Tibial nerve (tissue), 4 donors: Measurements from ENCODE around the gene RELA. TPM values are rescaled to one million over a fixed set of nuclear protein-coding genes. Genes with fewer than 3 reads are reported as not detected.

Source experiments
- DNase-seq, 2 donors: peaks; one replicate each; pipeline ENCODE4 v3.0.0-alpha.2; 2019; ENCODE audit warnings: low spot score in 2 of 2
- H3K27ac ChIP-seq, 4 donors: fragments of 200-600 bp; sonication (generic) in 3 of 4; one replicate each; pipeline ENCODE4 v1.5.1; 2017 to 2019; ENCODE audit warnings: mild to moderate bottlenecking in 1 of 4
- H3K27me3 ChIP-seq, 2 donors: fragments of 200-600 bp; sonication (generic) in 1 of 2; one replicate each; pipeline versions ENCODE4 v1.5.1 to v1.6.0; 2017 to 2019
- H3K36me3 ChIP-seq, 3 donors: fragments of 200-600 bp; sonication (generic); one replicate each; pipeline ENCODE4 v1.5.1; 2018 to 2019
- H3K4me1 ChIP-seq, 4 donors: fragments of 200-600 bp; sonication (generic) in 3 of 4; one replicate each; pipeline ENCODE4 v1.5.1; 2017 to 2019
- H3K4me3 ChIP-seq, 4 donors: fragments of 200-600 bp; sonication (generic) in 3 of 4; one replicate each; pipeline ENCODE4 v1.5.1; 2017 to 2019; ENCODE audit warnings: mild to moderate bottlenecking in 1 of 4, moderate library complexity in 1 of 4
- H3K9me3 ChIP-seq, 4 donors: fragments of 200-600 bp; sonication (generic) in 3 of 4; one replicate each; pipeline ENCODE4 v1.5.1; 2017 to 2019
- CTCF ChIP-seq, 5 experiments: fragments of 200-600 bp in 3 of 5; fragments of 450-650 bp in 2 of 5; sonication (generic) in 3 of 5; IDR thresholded peaks; one replicate each; pipeline ENCODE4 v1.5.1; 2016 to 2019; ENCODE audit warnings: antibody characterized with exemption in 5 of 5, mild to moderate bottlenecking in 3 of 5, moderate library complexity in 2 of 5
- EP300 ChIP-seq, 2 donors: sonication (generic); formaldehyde crosslinking; IDR thresholded peaks; one replicate each; pipeline ENCODE4 v1.6.1; 2017; ENCODE audit warnings: antibody characterized with exemption in 2 of 2, mild to moderate bottlenecking in 1 of 2
- POLR2A ChIP-seq, 2 donors: fragments of 450-650 bp; IDR thresholded peaks; one replicate each; pipeline ENCODE4 v1.6.1; 2017; ENCODE audit warnings: antibody characterized with exemption in 2 of 2, mild to moderate bottlenecking in 2 of 2, moderate library complexity in 2 of 2
- WGBS, 2 donors: methylation state at CpG; one replicate each; pipeline ENCODE4 v1.1.5; 2018; 5-methylcytosine and 5-hydroxymethylcytosine counted together
- total RNA-seq, 4 donors: library from RNA; depleted of rRNA; stranded (reverse); fragments of >200 nt; gene quantifications; one replicate each; pipeline ENCODE4 v1.1.0, GENCODE V29; 2016

The RELA gene
- total RNA-seq, 4 donors from 2014 or later: 44.6 to 70.8 (median 51.7) TPM

GRCh38 chr11:65613091-65613928 lies 49.4 kb downstream of the RELA start:
- Histone ChIP-seq H3K9me3 (no peaks in the 10 kb centered on the region), H3K4me1 (peaks cover 0 to 75% (median 56%) of the 10 kb centered on the region in 4 donors), H3K27ac (peak overlapping the region; percentile 79 to 98 (median 96)), H3K27me3 (no peaks in the 10 kb centered on the region), H3K36me3 (peaks cover 0 to 42% (median 6%) of the 10 kb centered on the region in 3 donors), H3K4me3 (peak overlapping the region; percentile 64 to 97 (median 90))
- WGBS, 2 donors: 4 to 10% methylated on average over 15 to 27 of the region's 43 CpGs
- DNase-seq: no peak
- TF ChIP-seq CTCF (IDR thresholded peaks at IDR 0.05): no peak
- TF ChIP-seq EP300 (IDR thresholded peaks at IDR 0.05): no peak
- TF ChIP-seq POLR2A (IDR thresholded peaks at IDR 0.05): no peak

- peaks cover 0 to 75% (median 61%) of the 10 kb centered on the region in 4 donors for H3K4me1 ChIP-seq
- no peaks in the 10 kb centered on the region for H3K9me3 ChIP-seq
- peak overlapping the region; percentile 64 to 97 (median 90) for H3K4me3 ChIP-seq
- DNase-seq: no peak
- WGBS, 2 donors: 19 to 44% methylated on average over 3 to 4 of the region's 7 CpGs
- peaks cover 0 to 41% (median 0%) of the 10 kb centered on the region in 3 donors for H3K36me3 ChIP-seq
- TF ChIP-seq EP300 (IDR thresholded peaks at IDR 0.05) (no peak), POLR2A (IDR thresholded peaks at IDR 0.05) (no peak), CTCF (IDR thresholded peaks at IDR 0.05) (no peak)
- no peaks in the 10 kb centered on the region for H3K27me3 ChIP-seq
- H3K27ac ChIP-seq: peak overlapping the region; percentile 79 to 98 (median 96)
Measured at GRCh38 chr11:65612691-65613090, 50.0 kb downstream of the RELA start.

- Histone ChIP-seq H3K4me1 (peaks cover 0 to 75% (median 64%) of the 10 kb centered on the region in 4 donors), H3K36me3 (peaks cover 0 to 41% (median 0%) of the 10 kb centered on the region in 3 donors), H3K4me3 (peak overlapping the region; percentile 64 to 97 (median 90)), H3K27ac (peak overlapping the region; percentile 79 to 98 (median 96)), H3K27me3 (no peaks in the 10 kb centered on the region), H3K9me3 (no peaks in the 10 kb centered on the region)
- WGBS, 2 donors: 25 to 30% methylated on average over 12 of the region's 12 CpGs
- no peak for TF ChIP-seq CTCF (IDR thresholded peaks at IDR 0.05)
- TF ChIP-seq POLR2A (IDR thresholded peaks at IDR 0.05): no peak
- TF ChIP-seq EP300 (IDR thresholded peaks at IDR 0.05): no peak
- no peak for DNase-seq
Measured at GRCh38 chr11:65611758-65612603, 50.7 kb downstream of the RELA start.

GRCh38 chr11:65611028-65611757 lies 51.5 kb downstream of the RELA start:
- Histone ChIP-seq H3K4me3 (peak overlapping the region; percentile 64 to 97 (median 90)), H3K9me3 (no peaks in the 10 kb centered on the region), H3K36me3 (peaks cover 0 to 43% (median 0%) of the 10 kb centered on the region in 3 donors), H3K27ac (peak overlapping the region; percentile 79 to 98 (median 96)), H3K4me1 (peaks cover 0 to 74% (median 57%) of the 10 kb centered on the region in 4 donors), H3K27me3 (no peaks in the 10 kb centered on the region)
- TF ChIP-seq CTCF (IDR thresholded peaks at IDR 0.05): no peak
- TF ChIP-seq POLR2A (IDR thresholded peaks at IDR 0.05): peak in 1 of 2 donors; percentile 17
- peak in 1 of 2 donors; percentile 56 for TF ChIP-seq EP300 (IDR thresholded peaks at IDR 0.05)
- DNase-seq: no peak
- WGBS, 2 donors: 15 to 19% methylated on average over 10 of the region's 10 CpGs
